K562 (cell line): ENCODE data around the gene IMP4. TPM values are rescaled to one million over a fixed set of nuclear protein-coding genes. Genes with fewer than 3 reads are reported as not detected.

Source experiments
- CHD4 ChIP-seq: fragments of 200-600 bp; sonication (generic); IDR thresholded peaks from 3 replicates; pipeline ENCODE4 v1.6.1; 2012; ENCODE audit warnings: low read depth, mild to moderate bottlenecking, mixed read lengths, low read length, inconsistent platforms; ENCODE audit not compliant: insufficient read depth, insufficient replicate concordance, poor library complexity, severe bottlenecking
- CHD7 ChIP-seq: fragments of 200-600 bp; sonication (generic); IDR thresholded peaks from one replicate; pipeline ENCODE4 v1.6.1; 2012; ENCODE audit warnings: mild to moderate bottlenecking, low read depth, low read length, inconsistent platforms
- RNF2 ChIP-seq: sonication (generic); IDR thresholded peaks from 2 replicates; pipeline ENCODE4 v1.6.1; 2016
- ZBTB40 ChIP-seq, 2 experiments: fragments of 450-650 bp in 1 of 2; sonication (generic) in 1 of 2; formaldehyde crosslinking in 1 of 2; IDR thresholded peaks; 2 replicates each; pipeline versions ENCODE4 v1.7.1 to v1.9.0; 2016 to 2022; ENCODE audit warnings: inconsistent platforms in 1 of 2, mild to moderate bottlenecking in 1 of 2, missing genetic modification reagents in 1 of 2
- polyA plus RNA-seq, 8 experiments: library from polyadenylated mRNA; depleted of rRNA in 4 of 8; stranded (reverse) in 5 of 8; unstranded in 3 of 8; fragments of >200 nt; fragmentation: Nextera tagmentation in 2 of 8; fragmentation: Illumina TruSeq in 1 of 8; extraction: Ambion mirVana in 2 of 8; extraction: Trizol in 1 of 8; gene quantifications; 2 replicates each; pipeline versions ENCODE4 v1.2.1 to v1.2.3, GENCODE V29; 2011 to 2014; ENCODE audit warnings: inconsistent platforms in 1 of 8, missing spikeins in 1 of 8
- total RNA-seq, 7 experiments: library from RNA; depleted of rRNA in 6 of 7; stranded (reverse); fragments of >200 nt in 6 of 7; fragmentation: Illumina TruSeq in 2 of 7; extraction: Trizol in 2 of 7; gene quantifications; 2 replicates each; pipeline versions ENCODE4 v1.2.1 to v1.2.3, GENCODE V29; 2011 to 2021; ENCODE audit warnings: low replicate concordance in 1 of 7

Gene IMP4
- total and polyA plus RNA-seq, 9 of the 15 experiments (the other 6 are each of a cell fraction or from before 2014, with no cell fraction given), result 35.4 to 209 (median 100.0) TPM

- TF ChIP-seq CHD7 (no peak), RNF2 (no peak), ZBTB40 (IDR thresholded peaks at IDR 0.05) (no peak), ZBTB40 (CRISPR knock-in tag; IDR thresholded peaks at IDR 0.05) (no peak), CHD4 (no peak)
Observed at GRCh38 chr2:130304726-130305125, 38.0 kb upstream of the IMP4 start (continued).
